GM23338 (cell line): ENCODE measurements around the gene TNFRSF21. TPM values are rescaled to one million over a fixed set of nuclear protein-coding genes. Genes with fewer than 3 reads are reported as not detected.

ENCODE experiments used
- ATAC-seq: fragments of 200-7000 bp; cut with Tn5 transposase; 3 replicates; pipeline ENCODE4 v1.9.1; 2020
- DNase-seq: peaks from one replicate; pipeline ENCODE4 v3.0.0-alpha.2; 2015; ENCODE audit warnings: low spot score
- H2AFZ ChIP-seq: fragments of 200-600 bp; sonication (generic); 2 replicates; pipeline ENCODE4 v1.8.0; 2016; ENCODE audit warnings: antibody characterized with exemption, mild to moderate bottlenecking, moderate library complexity
- H3F3A ChIP-seq: fragments of 200-600 bp; sonication (generic); replicated peaks from 2 replicates; pipeline ENCODE4 v1.8.0; 2017; ENCODE audit warnings: antibody characterized with exemption, mixed run types, low read depth
- H3K27ac ChIP-seq: fragments of 200-600 bp; sonication (generic); 2 replicates; pipeline ENCODE4 v1.6.1; 2016; ENCODE audit warnings: low read depth
- H3K27me3 ChIP-seq: fragments of 200-600 bp; sonication (generic); 2 replicates; pipeline ENCODE4 v1.8.0; 2016; ENCODE audit warnings: mild to moderate bottlenecking, mixed run types, moderate library complexity; ENCODE audit not compliant: insufficient read depth
- H3K36me3 ChIP-seq: fragments of 200-600 bp; sonication (generic); 2 replicates; pipeline ENCODE4 v1.8.0; 2016; ENCODE audit warnings: mild to moderate bottlenecking; ENCODE audit not compliant: insufficient read depth
- H3K4me1 ChIP-seq: fragments of 200-600 bp; sonication (generic); 2 replicates; pipeline ENCODE4 v1.8.0; 2016; ENCODE audit warnings: mild to moderate bottlenecking, moderate library complexity; ENCODE audit not compliant: insufficient read depth
- H3K4me2 ChIP-seq: fragments of 200-600 bp; sonication (generic); 2 replicates; pipeline ENCODE4 v1.7.1; 2017; ENCODE audit warnings: mixed run types
- H3K4me3 ChIP-seq: fragments of 200-600 bp; sonication (generic); 2 replicates; pipeline ENCODE4 v1.6.1; 2016; ENCODE audit warnings: mixed run types
- H3K79me2 ChIP-seq: fragments of 200-600 bp; sonication (generic); replicated peaks from 2 replicates; pipeline ENCODE4 v1.8.0; 2017; ENCODE audit warnings: mild to moderate bottlenecking; ENCODE audit not compliant: insufficient read depth
- H3K9me2 ChIP-seq: fragments of 200-600 bp; sonication (generic); 2 replicates; pipeline ENCODE4 v1.8.0; 2017; ENCODE audit not compliant: insufficient read depth
- H4K20me1 ChIP-seq: fragments of 200-600 bp; sonication (generic); replicated peaks from 2 replicates; pipeline ENCODE4 v1.8.0; 2017; ENCODE audit warnings: mild to moderate bottlenecking; ENCODE audit not compliant: insufficient read depth
- H3K27ac Mint-ChIP-seq: 2 replicates; pipeline ENCODE4 v1.8.0; 2020; ENCODE audit warnings: inconsistent platforms, mild to moderate bottlenecking, moderate library complexity, mixed read lengths
- H3K27me3 Mint-ChIP-seq: 3 replicates; pipeline ENCODE4 v1.8.0; 2022; ENCODE audit warnings: low read depth, mild to moderate bottlenecking, moderate library complexity, mixed read lengths, inconsistent platforms; ENCODE audit not compliant: insufficient read depth, poor library complexity
- H3K36me3 Mint-ChIP-seq: 3 replicates; pipeline ENCODE4 v1.8.0; 2021; ENCODE audit warnings: low read depth, mild to moderate bottlenecking, inconsistent platforms, moderate library complexity, mixed read lengths
- H3K4me1 Mint-ChIP-seq: 3 replicates; pipeline ENCODE4 v1.8.0; 2020; ENCODE audit warnings: mild to moderate bottlenecking, inconsistent platforms, mixed read lengths
- H3K4me3 Mint-ChIP-seq: 3 replicates; pipeline ENCODE4 v1.8.0; 2021; ENCODE audit warnings: moderate library complexity, mild to moderate bottlenecking, inconsistent platforms, mixed read lengths
- H3K9me3 Mint-ChIP-seq: 3 replicates; pipeline ENCODE4 v1.8.0; 2020; ENCODE audit warnings: moderate library complexity, mild to moderate bottlenecking, inconsistent platforms, mixed read lengths
- CREB1 ChIP-seq: fragments of 250-450 bp; sonication (Bioruptor Pico); IDR thresholded peaks from 2 replicates; pipeline ENCODE4 v1.5.0; 2020; ENCODE audit warnings: low read depth, mild to moderate bottlenecking, moderate library complexity
- EZH2 ChIP-seq: fragments of 200-600 bp; sonication (generic); IDR thresholded peaks from one replicate; pipeline ENCODE4 v1.8.0; 2017; ENCODE audit warnings: antibody characterized with exemption, mild to moderate bottlenecking, low read depth; ENCODE audit not compliant: unreplicated experiment
- EZH2phosphoT487 ChIP-seq: fragments of 200-600 bp; sonication (generic); IDR thresholded peaks from one replicate; pipeline ENCODE4 v1.8.1; 2018; ENCODE audit warnings: antibody characterized with exemption; ENCODE audit not compliant: unreplicated experiment
- JUNB ChIP-seq: IDR thresholded peaks from one replicate; pipeline ENCODE4 v1.6.1; 2016; ENCODE audit warnings: antibody characterized with exemption; ENCODE audit not compliant: unreplicated experiment
- NANOG ChIP-seq: IDR thresholded peaks from 2 replicates; pipeline ENCODE4 v1.6.1; 2016; ENCODE audit warnings: antibody characterized with exemption, borderline replicate concordance
- POLR2AphosphoS5 ChIP-seq: IDR thresholded peaks from 2 replicates; pipeline ENCODE4 v1.6.1; 2016; ENCODE audit warnings: antibody characterized with exemption, low read depth
- STAT1 ChIP-seq: IDR thresholded peaks from one replicate; pipeline ENCODE4 v1.6.1; 2016; ENCODE audit warnings: antibody characterized with exemption; ENCODE audit not compliant: unreplicated experiment
- ZNF114 ChIP-seq: fragments of 250-450 bp; sonication (Bioruptor Pico); IDR thresholded peaks from 2 replicates; pipeline ENCODE4 v1.5.0; 2020; ENCODE audit warnings: mild to moderate bottlenecking, moderate library complexity
- ZNF331 ChIP-seq: fragments of 250-450 bp; sonication (Bioruptor Pico); IDR thresholded peaks from 2 replicates; pipeline ENCODE4 v1.5.0; 2020; ENCODE audit warnings: low read depth, mild to moderate bottlenecking, moderate library complexity
- polyA plus RNA-seq: library from polyadenylated mRNA; unstranded; fragments of >200 nt; fragmentation: Nextera tagmentation; extraction: Ambion mirVana; gene quantifications from 2 replicates; pipeline ENCODE4 v1.2.1, GENCODE V29; 2016
- total RNA-seq: library from RNA; depleted of rRNA; stranded (reverse); fragments of >200 nt; shearing (Covaris generic); gene quantifications from 2 replicates; pipeline ENCODE4 v1.2.3, GENCODE V29; 2014
- TF ChIP-seq, protein P1 (sequence below), 2 experiments: fragments of 200-600 bp in 1 of 2; sonication (generic) in 1 of 2; conservative IDR thresholded peaks; 2 replicates each; pipeline versions ENCODE4 v1.5.1 to v1.6.1; 2016 to 2017; ENCODE audit warnings: antibody characterized with exemption in 2 of 2, low read depth in 2 of 2, mild to moderate bottlenecking in 2 of 2, moderate library complexity in 1 of 2
- TF ChIP-seq, protein P2 (sequence below): fragments of 250-450 bp; sonication (Bioruptor Pico); IDR thresholded peaks from 2 replicates; pipeline ENCODE4 v1.5.0; 2020; ENCODE audit warnings: mild to moderate bottlenecking, moderate library complexity
- TF ChIP-seq, protein P3 (sequence below): IDR thresholded peaks from one replicate; pipeline ENCODE4 v1.6.1; 2018; ENCODE audit warnings: antibody characterized with exemption; ENCODE audit not compliant: unreplicated experiment
- TF ChIP-seq, protein P4 (sequence below): IDR thresholded peaks from 2 replicates; pipeline ENCODE4 v1.6.1; 2016; ENCODE audit warnings: antibody characterized with exemption

The TNFRSF21 gene
- total and polyA plus RNA-seq, 2 experiments from 2014 or later = 22.1 to 48.1 TPM

DNA sequence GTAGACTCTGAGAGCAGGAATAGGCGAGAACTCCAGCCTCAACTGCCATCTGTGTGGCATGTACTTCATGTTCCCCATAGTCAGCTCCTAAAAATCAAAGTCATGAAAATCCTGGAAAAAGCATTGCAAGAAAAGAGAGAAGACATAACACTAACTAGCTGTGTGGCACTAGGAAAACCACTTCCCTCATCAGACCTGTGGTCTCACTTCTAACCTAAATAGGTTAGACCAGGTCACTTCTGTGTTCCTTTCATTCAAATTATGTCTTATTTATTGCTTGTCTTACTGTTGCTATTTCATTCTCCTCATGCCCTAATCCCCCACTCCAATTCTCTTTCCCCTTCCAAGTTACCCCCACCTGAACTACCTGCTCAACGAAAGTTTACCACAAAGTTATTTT lies 70.2 kb downstream of the TNFRSF21 start:
- H3F3A ChIP-seq = no peaks in the 10 kb centered on the region
- no peak overlapping the region for H2AFZ ChIP-seq
- Mint-ChIP-seq H3K36me3 (peaks cover 14% of the 10 kb centered on the region), H3K4me1 (peaks cover 42% of the 10 kb centered on the region), H3K27me3 (no peaks in the 10 kb centered on the region), H3K4me3 (no peak overlapping the region), H3K27ac (0 out of 2 replicates have a peak overlapping the region, but pooled peaks have one; percentile 34), H3K9me3 (no peaks in the 10 kb centered on the region)
- no peak overlapping the region for H3K4me2 ChIP-seq
- no peaks in the 10 kb centered on the region; the same call in 1 of the 2 replicates for H4K20me1 ChIP-seq
- peaks cover 32% of the 10 kb centered on the region for H3K4me1 ChIP-seq
- H3K27ac ChIP-seq = no peak overlapping the region
- no peaks in the 10 kb centered on the region for H3K36me3 ChIP-seq
- no peak overlapping the region for H3K4me3 ChIP-seq
- peaks cover 46% of the 10 kb centered on the region for H3K79me2 ChIP-seq
- no peaks in the 10 kb centered on the region for H3K9me2 ChIP-seq
- TF ChIP-seq, protein P1, sequence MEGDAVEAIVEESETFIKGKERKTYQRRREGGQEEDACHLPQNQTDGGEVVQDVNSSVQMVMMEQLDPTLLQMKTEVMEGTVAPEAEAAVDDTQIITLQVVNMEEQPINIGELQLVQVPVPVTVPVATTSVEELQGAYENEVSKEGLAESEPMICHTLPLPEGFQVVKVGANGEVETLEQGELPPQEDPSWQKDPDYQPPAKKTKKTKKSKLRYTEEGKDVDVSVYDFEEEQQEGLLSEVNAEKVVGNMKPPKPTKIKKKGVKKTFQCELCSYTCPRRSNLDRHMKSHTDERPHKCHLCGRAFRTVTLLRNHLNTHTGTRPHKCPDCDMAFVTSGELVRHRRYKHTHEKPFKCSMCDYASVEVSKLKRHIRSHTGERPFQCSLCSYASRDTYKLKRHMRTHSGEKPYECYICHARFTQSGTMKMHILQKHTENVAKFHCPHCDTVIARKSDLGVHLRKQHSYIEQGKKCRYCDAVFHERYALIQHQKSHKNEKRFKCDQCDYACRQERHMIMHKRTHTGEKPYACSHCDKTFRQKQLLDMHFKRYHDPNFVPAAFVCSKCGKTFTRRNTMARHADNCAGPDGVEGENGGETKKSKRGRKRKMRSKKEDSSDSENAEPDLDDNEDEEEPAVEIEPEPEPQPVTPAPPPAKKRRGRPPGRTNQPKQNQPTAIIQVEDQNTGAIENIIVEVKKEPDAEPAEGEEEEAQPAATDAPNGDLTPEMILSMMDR (conservative IDR thresholded peaks at IDR 0.05; ENCODE audit: low read depth in 2 of 2) = no peak
- TF ChIP-seq JUNB (no peak), STAT1 (no peak), NANOG (no peak), ZNF331 (no peak), EZH2 (no peak), EZH2phosphoT487 (no peak), POLR2AphosphoS5 (no peak), CREB1 (CRISPR knock-in tag) (no peak), ZNF114 (CRISPR knock-in tag) (no peak)
- TF ChIP-seq, protein P2, sequence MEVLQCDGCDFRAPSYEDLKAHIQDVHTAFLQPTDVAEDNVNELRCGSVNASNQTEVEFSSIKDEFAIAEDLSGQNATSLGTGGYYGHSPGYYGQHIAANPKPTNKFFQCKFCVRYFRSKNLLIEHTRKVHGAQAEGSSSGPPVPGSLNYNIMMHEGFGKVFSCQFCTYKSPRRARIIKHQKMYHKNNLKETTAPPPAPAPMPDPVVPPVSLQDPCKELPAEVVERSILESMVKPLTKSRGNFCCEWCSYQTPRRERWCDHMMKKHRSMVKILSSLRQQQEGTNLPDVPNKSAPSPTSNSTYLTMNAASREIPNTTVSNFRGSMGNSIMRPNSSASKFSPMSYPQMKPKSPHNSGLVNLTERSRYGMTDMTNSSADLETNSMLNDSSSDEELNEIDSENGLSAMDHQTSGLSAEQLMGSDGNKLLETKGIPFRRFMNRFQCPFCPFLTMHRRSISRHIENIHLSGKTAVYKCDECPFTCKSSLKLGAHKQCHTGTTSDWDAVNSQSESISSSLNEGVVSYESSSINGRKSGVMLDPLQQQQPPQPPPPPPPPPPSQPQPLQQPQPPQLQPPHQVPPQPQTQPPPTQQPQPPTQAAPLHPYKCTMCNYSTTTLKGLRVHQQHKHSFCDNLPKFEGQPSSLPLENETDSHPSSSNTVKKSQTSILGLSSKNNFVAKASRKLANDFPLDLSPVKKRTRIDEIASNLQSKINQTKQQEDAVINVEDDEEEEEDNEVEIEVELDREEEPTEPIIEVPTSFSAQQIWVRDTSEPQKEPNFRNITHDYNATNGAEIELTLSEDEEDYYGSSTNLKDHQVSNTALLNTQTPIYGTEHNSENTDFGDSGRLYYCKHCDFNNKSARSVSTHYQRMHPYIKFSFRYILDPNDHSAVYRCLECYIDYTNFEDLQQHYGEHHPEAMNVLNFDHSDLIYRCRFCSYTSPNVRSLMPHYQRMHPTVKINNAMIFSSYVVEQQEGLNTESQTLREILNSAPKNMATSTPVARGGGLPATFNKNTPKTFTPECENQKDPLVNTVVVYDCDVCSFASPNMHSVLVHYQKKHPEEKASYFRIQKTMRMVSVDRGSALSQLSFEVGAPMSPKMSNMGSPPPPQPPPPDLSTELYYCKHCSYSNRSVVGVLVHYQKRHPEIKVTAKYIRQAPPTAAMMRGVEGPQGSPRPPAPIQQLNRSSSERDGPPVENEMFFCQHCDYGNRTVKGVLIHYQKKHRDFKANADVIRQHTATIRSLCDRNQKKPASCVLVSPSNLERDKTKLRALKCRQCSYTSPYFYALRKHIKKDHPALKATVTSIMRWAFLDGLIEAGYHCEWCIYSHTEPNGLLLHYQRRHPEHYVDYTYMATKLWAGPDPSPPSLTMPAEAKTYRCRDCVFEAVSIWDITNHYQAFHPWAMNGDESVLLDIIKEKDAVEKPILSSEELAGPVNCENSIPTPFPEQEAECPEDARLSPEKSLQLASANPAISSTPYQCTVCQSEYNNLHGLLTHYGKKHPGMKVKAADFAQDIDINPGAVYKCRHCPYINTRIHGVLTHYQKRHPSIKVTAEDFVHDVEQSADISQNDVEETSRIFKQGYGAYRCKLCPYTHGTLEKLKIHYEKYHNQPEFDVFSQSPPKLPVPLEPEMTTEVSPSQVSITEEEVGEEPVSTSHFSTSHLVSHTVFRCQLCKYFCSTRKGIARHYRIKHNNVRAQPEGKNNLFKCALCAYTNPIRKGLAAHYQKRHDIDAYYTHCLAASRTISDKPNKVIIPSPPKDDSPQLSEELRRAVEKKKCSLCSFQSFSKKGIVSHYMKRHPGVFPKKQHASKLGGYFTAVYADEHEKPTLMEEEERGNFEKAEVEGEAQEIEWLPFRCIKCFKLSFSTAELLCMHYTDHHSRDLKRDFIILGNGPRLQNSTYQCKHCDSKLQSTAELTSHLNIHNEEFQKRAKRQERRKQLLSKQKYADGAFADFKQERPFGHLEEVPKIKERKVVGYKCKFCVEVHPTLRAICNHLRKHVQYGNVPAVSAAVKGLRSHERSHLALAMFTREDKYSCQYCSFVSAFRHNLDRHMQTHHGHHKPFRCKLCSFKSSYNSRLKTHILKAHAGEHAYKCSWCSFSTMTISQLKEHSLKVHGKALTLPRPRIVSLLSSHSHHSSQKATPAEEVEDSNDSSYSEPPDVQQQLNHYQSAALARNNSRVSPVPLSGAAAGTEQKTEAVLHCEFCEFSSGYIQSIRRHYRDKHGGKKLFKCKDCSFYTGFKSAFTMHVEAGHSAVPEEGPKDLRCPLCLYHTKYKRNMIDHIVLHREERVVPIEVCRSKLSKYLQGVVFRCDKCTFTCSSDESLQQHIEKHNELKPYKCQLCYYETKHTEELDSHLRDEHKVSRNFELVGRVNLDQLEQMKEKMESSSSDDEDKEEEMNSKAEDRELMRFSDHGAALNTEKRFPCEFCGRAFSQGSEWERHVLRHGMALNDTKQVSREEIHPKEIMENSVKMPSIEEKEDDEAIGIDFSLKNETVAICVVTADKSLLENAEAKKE (CRISPR knock-in tag) = no peak
- TF ChIP-seq, protein P3, sequence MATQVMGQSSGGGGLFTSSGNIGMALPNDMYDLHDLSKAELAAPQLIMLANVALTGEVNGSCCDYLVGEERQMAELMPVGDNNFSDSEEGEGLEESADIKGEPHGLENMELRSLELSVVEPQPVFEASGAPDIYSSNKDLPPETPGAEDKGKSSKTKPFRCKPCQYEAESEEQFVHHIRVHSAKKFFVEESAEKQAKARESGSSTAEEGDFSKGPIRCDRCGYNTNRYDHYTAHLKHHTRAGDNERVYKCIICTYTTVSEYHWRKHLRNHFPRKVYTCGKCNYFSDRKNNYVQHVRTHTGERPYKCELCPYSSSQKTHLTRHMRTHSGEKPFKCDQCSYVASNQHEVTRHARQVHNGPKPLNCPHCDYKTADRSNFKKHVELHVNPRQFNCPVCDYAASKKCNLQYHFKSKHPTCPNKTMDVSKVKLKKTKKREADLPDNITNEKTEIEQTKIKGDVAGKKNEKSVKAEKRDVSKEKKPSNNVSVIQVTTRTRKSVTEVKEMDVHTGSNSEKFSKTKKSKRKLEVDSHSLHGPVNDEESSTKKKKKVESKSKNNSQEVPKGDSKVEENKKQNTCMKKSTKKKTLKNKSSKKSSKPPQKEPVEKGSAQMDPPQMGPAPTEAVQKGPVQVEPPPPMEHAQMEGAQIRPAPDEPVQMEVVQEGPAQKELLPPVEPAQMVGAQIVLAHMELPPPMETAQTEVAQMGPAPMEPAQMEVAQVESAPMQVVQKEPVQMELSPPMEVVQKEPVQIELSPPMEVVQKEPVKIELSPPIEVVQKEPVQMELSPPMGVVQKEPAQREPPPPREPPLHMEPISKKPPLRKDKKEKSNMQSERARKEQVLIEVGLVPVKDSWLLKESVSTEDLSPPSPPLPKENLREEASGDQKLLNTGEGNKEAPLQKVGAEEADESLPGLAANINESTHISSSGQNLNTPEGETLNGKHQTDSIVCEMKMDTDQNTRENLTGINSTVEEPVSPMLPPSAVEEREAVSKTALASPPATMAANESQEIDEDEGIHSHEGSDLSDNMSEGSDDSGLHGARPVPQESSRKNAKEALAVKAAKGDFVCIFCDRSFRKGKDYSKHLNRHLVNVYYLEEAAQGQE = no peak
- TF ChIP-seq, protein P4, sequence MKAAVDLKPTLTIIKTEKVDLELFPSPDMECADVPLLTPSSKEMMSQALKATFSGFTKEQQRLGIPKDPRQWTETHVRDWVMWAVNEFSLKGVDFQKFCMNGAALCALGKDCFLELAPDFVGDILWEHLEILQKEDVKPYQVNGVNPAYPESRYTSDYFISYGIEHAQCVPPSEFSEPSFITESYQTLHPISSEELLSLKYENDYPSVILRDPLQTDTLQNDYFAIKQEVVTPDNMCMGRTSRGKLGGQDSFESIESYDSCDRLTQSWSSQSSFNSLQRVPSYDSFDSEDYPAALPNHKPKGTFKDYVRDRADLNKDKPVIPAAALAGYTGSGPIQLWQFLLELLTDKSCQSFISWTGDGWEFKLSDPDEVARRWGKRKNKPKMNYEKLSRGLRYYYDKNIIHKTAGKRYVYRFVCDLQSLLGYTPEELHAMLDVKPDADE = no peak
- no peak for ATAC-seq
- DNase-seq = no peak
- H3K27me3 ChIP-seq = no peaks in the 10 kb centered on the region
